HL-60 (cell line): ENCODE data around the gene ANKZF1.

Experiments used
- CTCF ChIP-seq: IDR thresholded peaks from one replicate; pipeline ENCODE4 v1.5.1; 2011; ENCODE audit warnings: low read length, control low read depth, inconsistent platforms; ENCODE audit not compliant: insufficient read depth
- GABPA ChIP-seq: IDR thresholded peaks from 2 replicates; pipeline ENCODE4 v1.6.1; 2012; ENCODE audit warnings: low read depth
- POLR2AphosphoS5 ChIP-seq: IDR thresholded peaks from 2 replicates; pipeline ENCODE4 v1.6.1; 2012; ENCODE audit warnings: low read depth
- SPI1 ChIP-seq: IDR thresholded peaks from 2 replicates; pipeline ENCODE4 v1.6.1; 2012; ENCODE audit warnings: low read depth, mild to moderate bottlenecking, borderline replicate concordance
- TF ChIP-seq, protein P1 (sequence below): IDR thresholded peaks from 2 replicates; pipeline ENCODE4 v1.6.1; 2012; ENCODE audit warnings: low read depth; ENCODE audit not compliant: insufficient replicate concordance

GRCh38 chr2:219220652-219221402, 8.8 kb upstream of the ANKZF1 start:
- TF ChIP-seq CTCF (no peak), POLR2AphosphoS5 (no peak), SPI1 (peak; percentile 24; the same call in 1 of the 2 replicates), GABPA (no peak)
- TF ChIP-seq, protein P1, sequence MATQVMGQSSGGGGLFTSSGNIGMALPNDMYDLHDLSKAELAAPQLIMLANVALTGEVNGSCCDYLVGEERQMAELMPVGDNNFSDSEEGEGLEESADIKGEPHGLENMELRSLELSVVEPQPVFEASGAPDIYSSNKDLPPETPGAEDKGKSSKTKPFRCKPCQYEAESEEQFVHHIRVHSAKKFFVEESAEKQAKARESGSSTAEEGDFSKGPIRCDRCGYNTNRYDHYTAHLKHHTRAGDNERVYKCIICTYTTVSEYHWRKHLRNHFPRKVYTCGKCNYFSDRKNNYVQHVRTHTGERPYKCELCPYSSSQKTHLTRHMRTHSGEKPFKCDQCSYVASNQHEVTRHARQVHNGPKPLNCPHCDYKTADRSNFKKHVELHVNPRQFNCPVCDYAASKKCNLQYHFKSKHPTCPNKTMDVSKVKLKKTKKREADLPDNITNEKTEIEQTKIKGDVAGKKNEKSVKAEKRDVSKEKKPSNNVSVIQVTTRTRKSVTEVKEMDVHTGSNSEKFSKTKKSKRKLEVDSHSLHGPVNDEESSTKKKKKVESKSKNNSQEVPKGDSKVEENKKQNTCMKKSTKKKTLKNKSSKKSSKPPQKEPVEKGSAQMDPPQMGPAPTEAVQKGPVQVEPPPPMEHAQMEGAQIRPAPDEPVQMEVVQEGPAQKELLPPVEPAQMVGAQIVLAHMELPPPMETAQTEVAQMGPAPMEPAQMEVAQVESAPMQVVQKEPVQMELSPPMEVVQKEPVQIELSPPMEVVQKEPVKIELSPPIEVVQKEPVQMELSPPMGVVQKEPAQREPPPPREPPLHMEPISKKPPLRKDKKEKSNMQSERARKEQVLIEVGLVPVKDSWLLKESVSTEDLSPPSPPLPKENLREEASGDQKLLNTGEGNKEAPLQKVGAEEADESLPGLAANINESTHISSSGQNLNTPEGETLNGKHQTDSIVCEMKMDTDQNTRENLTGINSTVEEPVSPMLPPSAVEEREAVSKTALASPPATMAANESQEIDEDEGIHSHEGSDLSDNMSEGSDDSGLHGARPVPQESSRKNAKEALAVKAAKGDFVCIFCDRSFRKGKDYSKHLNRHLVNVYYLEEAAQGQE: no peak
